HCT116 (cell line): Measurements from ENCODE around the gene PRICKLE1. TPM values are rescaled to one million over a fixed set of nuclear protein-coding genes. Genes with fewer than 3 reads are reported as not detected.

Experiments
- ATAC-seq: fragments of 200-7000 bp; cut with Tn5 transposase; 2 replicates; pipeline ENCODE4 v1.9.1; 2020; ENCODE audit warnings: mild to moderate bottlenecking, moderate library complexity
- BruUV-seq: library from RNA; stranded (reverse); fragments of 400-500 nt; replicated peaks from 2 replicates; lab custom pipeline; 2021; lab: Mats Ljungman, UMichigan
- CTCF ChIA-PET: fragments of 300-600 bp; sonication (Branson Sonifier 250); formaldehyde crosslinking; loops from one replicate; lab custom pipeline; 2021; ENCODE audit warnings: antibody characterized with exemption; lab: Charles Lee
- POLR2A ChIA-PET: fragments of 300-600, 350-600 bp; sonication (Branson Sonifier 250); formaldehyde crosslinking; loops from one replicate; lab custom pipeline; 2021; ENCODE audit warnings: antibody characterized with exemption; lab: Charles Lee
- RAD21 ChIA-PET, 2 experiments: fragments of 300-600 bp; sonication (Branson Sonifier 250); formaldehyde crosslinking; loops; one replicate each; lab custom pipeline; 2023; ENCODE audit warnings: low total read pairs in 2 of 2; ENCODE audit not compliant: uncharacterized antibody in 2 of 2, unreplicated experiment in 2 of 2, low non-redundant PET in 1 of 2; lab: Charles Lee
- DNase-seq: peaks from one replicate; pipeline ENCODE4 v3.0.0-alpha.2; 2010; ENCODE audit warnings: low read depth, low spot score
- H2AFZ ChIP-seq: fragments of 200-600 bp; shearing (Covaris generic), sonication (generic); 2 replicates; pipeline ENCODE4 v1.6.1; 2017; ENCODE audit warnings: low read depth, mixed run types, mixed read lengths, antibody characterized with exemption, low read length; ENCODE audit not compliant: poor library complexity, severe bottlenecking
- H3K27ac ChIP-seq: 2 replicates; pipeline ENCODE4 v1.5.1; 2012; ENCODE audit warnings: low read depth, low read length
- H3K27me3 ChIP-seq: fragments of 200-600 bp; sonication (generic); 2 replicates; pipeline ENCODE4 v1.6.1; 2016; ENCODE audit warnings: mixed run types, low read length, mixed read lengths; ENCODE audit not compliant: insufficient read depth
- H3K36me3 ChIP-seq, 2 experiments: fragments of 200-500 bp in 1 of 2; fragments of 200-600 bp in 1 of 2; sonication (Bioruptor generic) in 1 of 2; sonication (generic) in 1 of 2; 2 replicates each; pipeline versions ENCODE4 v1.5.1 to v1.6.1; 2014 to 2016; ENCODE audit warnings: low read length in 2 of 2, inconsistent platforms in 1 of 2, mixed read lengths in 1 of 2, mixed run types in 1 of 2; ENCODE audit not compliant: insufficient read depth in 2 of 2, control insufficient read depth in 1 of 2
- H3K4me1 ChIP-seq, 2 experiments: fragments of 200-600 bp in 1 of 2; sonication (generic) in 1 of 2; 2 replicates each; pipeline versions ENCODE4 v1.5.1 to v1.6.1; 2012 to 2017; ENCODE audit warnings: low read length in 2 of 2, inconsistent platforms in 1 of 2, mild to moderate bottlenecking in 1 of 2, mixed read lengths in 1 of 2, mixed run types in 1 of 2, moderate library complexity in 1 of 2; ENCODE audit not compliant: insufficient read depth in 2 of 2, control insufficient read depth in 1 of 2
- H3K4me2 ChIP-seq: fragments of 200-600 bp; sonication (generic); 2 replicates; pipeline ENCODE4 v1.6.1; 2017; ENCODE audit warnings: mixed run types, low read length, mixed read lengths
- H3K4me3 ChIP-seq, 2 experiments: fragments of 200-600 bp in 1 of 2; sonication (generic) in 1 of 2; replicated peaks in 1 of 2; 2 replicates each; pipeline ENCODE4 v1.5.1; 2011 to 2016; ENCODE audit warnings: low read length in 2 of 2, control low read depth in 1 of 2, low read depth in 1 of 2, mild to moderate bottlenecking in 1 of 2, mixed read lengths in 1 of 2, mixed run types in 1 of 2
- H3K79me2 ChIP-seq: fragments of 200-600 bp; sonication (generic); 2 replicates; pipeline ENCODE4 v1.6.1; 2017; ENCODE audit warnings: mild to moderate bottlenecking, mixed run types, low read length, moderate library complexity, mixed read lengths; ENCODE audit not compliant: insufficient read depth
- H3K9ac ChIP-seq: fragments of 200-600 bp; sonication (generic); 2 replicates; pipeline ENCODE4 v1.6.1; 2016; ENCODE audit warnings: low read length, mixed read lengths
- H3K9me2 ChIP-seq: fragments of 200-600 bp; sonication (generic), shearing (Covaris generic); 2 replicates; pipeline ENCODE4 v1.6.1; 2017; ENCODE audit warnings: mixed run types, mild to moderate bottlenecking, moderate library complexity; ENCODE audit not compliant: insufficient read depth
- H3K9me3 ChIP-seq, 2 experiments: fragments of 200-500 bp in 1 of 2; fragments of 200-600 bp in 1 of 2; sonication (Bioruptor generic) in 1 of 2; sonication (generic) in 1 of 2; 2 replicates each; pipeline ENCODE4 v1.6.1; 2014 to 2017; ENCODE audit warnings: low read length in 2 of 2, mixed read lengths in 2 of 2, inconsistent platforms in 1 of 2, low read depth in 1 of 2, mild to moderate bottlenecking in 1 of 2, mixed run types in 1 of 2, moderate library complexity in 1 of 2; ENCODE audit not compliant: control insufficient read depth in 1 of 2, insufficient read depth in 1 of 2
- H4K20me1 ChIP-seq: fragments of 200-600 bp; sonication (generic), shearing (Covaris generic); 2 replicates; pipeline ENCODE4 v1.6.1; 2017; ENCODE audit warnings: mixed run types, mild to moderate bottlenecking, moderate library complexity; ENCODE audit not compliant: insufficient read depth
- ATF3 ChIP-seq: IDR thresholded peaks from 2 replicates; pipeline ENCODE4 v1.6.1; 2012
- CEBPB ChIP-seq: IDR thresholded peaks from 2 replicates; pipeline ENCODE4 v1.6.1; 2012; ENCODE audit warnings: low read depth
- CTCF ChIP-seq, 3 experiments: fragments of 200-600 bp in 1 of 3; sonication (generic) in 1 of 3; IDR thresholded peaks in 2 of 3; conservative IDR thresholded peaks in 1 of 3; 2 replicates each; pipeline ENCODE4 v1.5.1; 2012 to 2017; ENCODE audit warnings: low read depth in 2 of 3, low read length in 2 of 3, antibody characterized with exemption in 1 of 3, borderline replicate concordance in 1 of 3, control low read depth in 1 of 3, mild to moderate bottlenecking in 1 of 3, mixed read lengths in 1 of 3, mixed run types in 1 of 3, moderate library complexity in 1 of 3; ENCODE audit not compliant: insufficient read depth in 1 of 3
- EZH2phosphoT487 ChIP-seq: fragments of 200-600 bp; IDR thresholded peaks from 2 replicates; pipeline ENCODE4 v1.6.1; 2018; ENCODE audit warnings: antibody characterized with exemption, borderline replicate concordance
- FOSL1 ChIP-seq: IDR thresholded peaks from 2 replicates; pipeline ENCODE4 v1.6.1; 2012; ENCODE audit warnings: low read depth
- MAX ChIP-seq: IDR thresholded peaks from 2 replicates; pipeline ENCODE4 v1.6.1; 2012
- POLR2A ChIP-seq: IDR thresholded peaks from 2 replicates; pipeline ENCODE4 v1.7.0; 2011; ENCODE audit warnings: borderline replicate concordance; ENCODE audit not compliant: insufficient read depth, insufficient read length; ENCODE audit errors: extremely low read depth
- POLR2AphosphoS5 ChIP-seq: IDR thresholded peaks from 2 replicates; pipeline ENCODE4 v1.6.1; 2011; ENCODE audit warnings: mild to moderate bottlenecking, low read depth, low read length, moderate library complexity
- RAD21 ChIP-seq: IDR thresholded peaks from 2 replicates; pipeline ENCODE4 v1.6.1; 2012; ENCODE audit warnings: low read depth, mild to moderate bottlenecking
- SIN3A ChIP-seq: IDR thresholded peaks from 2 replicates; pipeline ENCODE4 v1.6.1; 2012; ENCODE audit warnings: low read depth
- SP1 ChIP-seq: IDR thresholded peaks from 2 replicates; pipeline ENCODE4 v1.6.1; 2012; ENCODE audit warnings: low read depth
- SRF ChIP-seq: IDR thresholded peaks from 2 replicates; pipeline ENCODE4 v1.6.1; 2012; ENCODE audit warnings: low read depth
- TCF7L2 ChIP-seq: IDR thresholded peaks from 2 replicates; pipeline ENCODE4 v1.7.0; 2011; ENCODE audit warnings: borderline replicate concordance, inconsistent platforms; ENCODE audit not compliant: insufficient read depth, insufficient read length; ENCODE audit errors: extremely low read depth
- ZFX ChIP-seq: fragments of 450-650 bp; IDR thresholded peaks from 2 replicates; pipeline ENCODE4 v1.6.1; 2017
- intact Hi-C: fragments of 100-400 bp; cut with micrococcal nuclease; formaldehyde crosslinking; loops from 2 replicates; pipeline ENCODE4 v1.10.0; 2022
- total RNA-seq: library from RNA; stranded (reverse); gene quantifications from one replicate; pipeline ENCODE4 v1.2.1, GENCODE V29; 2021; ENCODE audit not compliant: unreplicated experiment

The PRICKLE1 gene
- total RNA-seq, 1 experiment from 2014 or later = 1.3 TPM

- intact Hi-C loops = no loop called here
- H3K9ac ChIP-seq = no peak overlapping the region
Measured at GRCh38 chr12:42440608-42441007, 148.9 kb downstream of the PRICKLE1 start.

More at GRCh38 chr12:42440608-42441007, 148.9 kb downstream of the PRICKLE1 start:
- no peak overlapping the region for H3K27ac ChIP-seq
- H3K4me1 ChIP-seq = no peaks in the 10 kb centered on the region
- no peak overlapping the region for H3K4me3 ChIP-seq
- H3K4me2 ChIP-seq = no peak overlapping the region
- ChIA-PET POLR2A (no interaction called here), RAD21 (no interaction called here), CTCF (no interaction called here)
- H3K27me3 ChIP-seq = no peaks in the 10 kb centered on the region
- H3K79me2 ChIP-seq = peaks cover 3% of the 10 kb centered on the region; the same call in 1 of the 2 replicates
- ATAC-seq (no peak), DNase-seq (no peak)
- no peaks in the 10 kb centered on the region for H4K20me1 ChIP-seq
- no TSS peak for BruUV-seq
- TF ChIP-seq RAD21 = no peak
- no peak for TF ChIP-seq ATF3
- no peak for TF ChIP-seq CTCF (IDR thresholded peaks at IDR 0.05 in 2 of 3, conservative IDR thresholded peaks at IDR 0.05 in 1 of 3; ENCODE audit: borderline replicate concordance in 1 of 3, insufficient read depth in 1 of 3, low read depth in 2 of 3, low read length in 2 of 3)
- TF ChIP-seq CEBPB = no peak
- TF ChIP-seq POLR2A = no peak
- no peak for TF ChIP-seq ZFX
- no peak for TF ChIP-seq SIN3A
- TF ChIP-seq EZH2phosphoT487 = no peak
- TF ChIP-seq POLR2AphosphoS5 = no peak
- TF ChIP-seq SRF = no peak
- TF ChIP-seq FOSL1 = no peak
- no peak for TF ChIP-seq MAX
- no peak for TF ChIP-seq SP1
- TF ChIP-seq TCF7L2 = no peak
- no peaks in the 10 kb centered on the region for H3K9me2 ChIP-seq
- no peaks in the 10 kb centered on the region; a peak in 1 of 4 replicates for H3K36me3 ChIP-seq
- H2AFZ ChIP-seq = no peak overlapping the region
- no peaks in the 10 kb centered on the region for H3K9me3 ChIP-seq
